Endodermal cell (in vitro differentiated cells): ENCODE measurements around the gene MPP2. TPM values are rescaled to one million over a fixed set of nuclear protein-coding genes. Genes with fewer than 3 reads are reported as not detected.
A peak's percentile ranks its signal among the peaks of the same experiment; 100 is the strongest.

Source experiments
- DNase-seq: peaks from one replicate; pipeline ENCODE4 v3.0.0-alpha.2; 2017
- H3K27ac ChIP-seq: 2 replicates; pipeline ENCODE4 v1.5.1; 2013; ENCODE audit warnings: mild to moderate bottlenecking, low read depth, low read length, moderate library complexity
- H3K27me3 ChIP-seq: 2 replicates; pipeline ENCODE4 v1.6.1; 2013; ENCODE audit warnings: mild to moderate bottlenecking, low read length, moderate library complexity; ENCODE audit not compliant: insufficient read depth, control insufficient read depth, poor library complexity, severe bottlenecking
- H3K36me3 ChIP-seq: 2 replicates; pipeline ENCODE4 v1.7.0; 2013; ENCODE audit warnings: mild to moderate bottlenecking, low read length, moderate library complexity; ENCODE audit not compliant: control insufficient read depth, insufficient read depth
- H3K4me1 ChIP-seq: one replicate; pipeline ENCODE4 v1.7.0; 2013; ENCODE audit warnings: low read length; ENCODE audit not compliant: control insufficient read depth, insufficient read depth
- H3K4me3 ChIP-seq: 2 replicates; pipeline ENCODE4 v1.5.1; 2013; ENCODE audit warnings: mild to moderate bottlenecking, low read length, moderate library complexity
- H3K9ac ChIP-seq: 2 replicates; pipeline ENCODE4 v1.6.1; 2013; ENCODE audit warnings: mild to moderate bottlenecking, low read length, moderate library complexity; ENCODE audit not compliant: poor library complexity, severe bottlenecking; ENCODE audit errors: extremely low read depth
- H3K9me3 ChIP-seq: 2 replicates; pipeline ENCODE4 v1.6.1; 2013; ENCODE audit warnings: mild to moderate bottlenecking, low read length, moderate library complexity; ENCODE audit not compliant: control insufficient read depth
- H3K27ac Mint-ChIP-seq: 2 replicates; pipeline ENCODE4 v1.8.0; 2020; ENCODE audit warnings: mixed read lengths
- H3K27me3 Mint-ChIP-seq: 2 replicates; pipeline ENCODE4 v1.8.0; 2021; ENCODE audit warnings: mild to moderate bottlenecking, mixed read lengths; ENCODE audit not compliant: insufficient read depth
- H3K36me3 Mint-ChIP-seq: 2 replicates; pipeline ENCODE4 v1.8.0; 2020; ENCODE audit warnings: low read depth, mixed read lengths
- H3K4me1 Mint-ChIP-seq: 2 replicates; pipeline ENCODE4 v1.8.0; 2020; ENCODE audit warnings: mixed read lengths
- H3K4me3 Mint-ChIP-seq: 2 replicates; pipeline ENCODE4 v1.8.0; 2020; ENCODE audit warnings: mild to moderate bottlenecking, moderate library complexity, mixed read lengths
- H3K9me3 Mint-ChIP-seq: 2 replicates; pipeline ENCODE4 v1.8.0; 2020; ENCODE audit warnings: mild to moderate bottlenecking, mixed read lengths
- WGBS, 2 experiments: methylation state at CpG; one replicate each; pipeline versions ENCODE4 v1.1.5 to v1.1.7; 2013; ENCODE audit warnings: missing lambda C conversion rate in 2 of 2, mixed read lengths in 1 of 2; ENCODE audit not compliant: insufficient coverage in 1 of 2, insufficient read length in 1 of 2; 5-methylcytosine and 5-hydroxymethylcytosine counted together
- total RNA-seq, 2 donors: library from RNA; stranded (reverse); fragmentation: NEBNext Ultra II Directional in 1 of 2; extraction: Animal tissue kit (Norgen Biotek cat#: 25700) in 1 of 2; gene quantifications; 2 replicates in 1 of 2; 3 replicates in 1 of 2; pipeline ENCODE4 v1.2.1, GENCODE V29; 2021
- TF ChIP-seq, protein P1 (sequence below): fragments of 200-600 bp; sonication (generic); conservative IDR thresholded peaks from 2 replicates; pipeline ENCODE4 v1.5.0; 2021; ENCODE audit warnings: antibody characterized with exemption, mild to moderate bottlenecking

MPP2 gene
- total RNA-seq, 2 donors from 2014 or later, result 16.2 to 18.3 TPM

GRCh38 chr17:43916385-43916784 lies 9.0 kb upstream of the MPP2 start:
- Histone ChIP-seq H3K9ac (no peak overlapping the region), H3K4me3 (no peak overlapping the region), H3K27ac (no peak overlapping the region), H3K9me3 (peaks cover 7% of the 10 kb centered on the region), H3K27me3 (peaks cover 5% of the 10 kb centered on the region), H3K4me1 (peaks cover 7% of the 10 kb centered on the region), H3K36me3 (no peaks in the 10 kb centered on the region)
- 73 to 85% methylated on average over 4 of the region's 4 CpGs for WGBS, 2 experiments
- no peak for DNase-seq
- TF ChIP-seq, protein P1, sequence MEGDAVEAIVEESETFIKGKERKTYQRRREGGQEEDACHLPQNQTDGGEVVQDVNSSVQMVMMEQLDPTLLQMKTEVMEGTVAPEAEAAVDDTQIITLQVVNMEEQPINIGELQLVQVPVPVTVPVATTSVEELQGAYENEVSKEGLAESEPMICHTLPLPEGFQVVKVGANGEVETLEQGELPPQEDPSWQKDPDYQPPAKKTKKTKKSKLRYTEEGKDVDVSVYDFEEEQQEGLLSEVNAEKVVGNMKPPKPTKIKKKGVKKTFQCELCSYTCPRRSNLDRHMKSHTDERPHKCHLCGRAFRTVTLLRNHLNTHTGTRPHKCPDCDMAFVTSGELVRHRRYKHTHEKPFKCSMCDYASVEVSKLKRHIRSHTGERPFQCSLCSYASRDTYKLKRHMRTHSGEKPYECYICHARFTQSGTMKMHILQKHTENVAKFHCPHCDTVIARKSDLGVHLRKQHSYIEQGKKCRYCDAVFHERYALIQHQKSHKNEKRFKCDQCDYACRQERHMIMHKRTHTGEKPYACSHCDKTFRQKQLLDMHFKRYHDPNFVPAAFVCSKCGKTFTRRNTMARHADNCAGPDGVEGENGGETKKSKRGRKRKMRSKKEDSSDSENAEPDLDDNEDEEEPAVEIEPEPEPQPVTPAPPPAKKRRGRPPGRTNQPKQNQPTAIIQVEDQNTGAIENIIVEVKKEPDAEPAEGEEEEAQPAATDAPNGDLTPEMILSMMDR, result peak; percentile 54
- Mint-ChIP-seq H3K27me3 (peaks cover 24% of the 10 kb centered on the region), H3K27ac (no peak overlapping the region), H3K4me3 (peak overlapping the region; percentile 46), H3K4me1 (peaks cover 19% of the 10 kb centered on the region), H3K36me3 (no peaks in the 10 kb centered on the region), H3K9me3 (no peaks in the 10 kb centered on the region)

- Mint-ChIP-seq H3K4me1 (peaks cover 19% of the 10 kb centered on the region), H3K27ac (no peak overlapping the region), H3K4me3 (no peak overlapping the region), H3K27me3 (peaks cover 24% of the 10 kb centered on the region), H3K9me3 (no peaks in the 10 kb centered on the region), H3K36me3 (no peaks in the 10 kb centered on the region)
- Histone ChIP-seq H3K27ac (no peak overlapping the region), H3K9me3 (peaks cover 7% of the 10 kb centered on the region), H3K36me3 (no peaks in the 10 kb centered on the region), H3K9ac (no peak overlapping the region), H3K27me3 (peaks cover 5% of the 10 kb centered on the region), H3K4me1 (peaks cover 7% of the 10 kb centered on the region), H3K4me3 (no peak overlapping the region)
- no peak for DNase-seq
- WGBS, 2 experiments, result 85 to 100% methylated on average over 1 to 3 of the region's 3 CpGs
- TF ChIP-seq, protein P1, result no peak
Observed at GRCh38 chr17:43915559-43915958, 8.2 kb upstream of the MPP2 start.

DNA sequence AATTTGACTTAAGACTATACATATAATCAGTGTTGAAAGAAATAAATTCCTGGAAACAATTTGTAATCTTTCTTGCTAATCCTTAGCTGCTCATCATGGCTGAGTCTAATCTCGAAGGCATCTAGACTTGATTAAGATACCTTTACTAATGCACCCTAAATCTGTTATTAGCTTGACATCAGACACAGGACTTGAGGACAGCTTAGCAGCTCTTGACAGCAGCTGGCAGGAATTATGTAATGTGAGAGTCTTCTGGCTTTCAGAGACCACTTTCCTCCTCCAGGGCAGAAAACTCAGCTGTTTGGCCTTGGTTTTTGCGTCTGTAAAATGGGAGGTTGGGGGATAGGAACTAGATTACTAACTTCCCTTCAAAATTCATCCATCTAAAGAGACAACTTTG lies 7.1 kb upstream of the MPP2 start:
- Mint-ChIP-seq H3K36me3 (no peaks in the 10 kb centered on the region), H3K4me1 (peaks cover 19% of the 10 kb centered on the region), H3K9me3 (no peaks in the 10 kb centered on the region), H3K27me3 (peaks cover 31% of the 10 kb centered on the region), H3K4me3 (no peak overlapping the region), H3K27ac (no peak overlapping the region)
- WGBS, 2 experiments, result 79 to 100% methylated on average over 1 to 2 of the region's 2 CpGs
- TF ChIP-seq, protein P1, result no peak
- Histone ChIP-seq H3K27ac (no peak overlapping the region), H3K4me3 (no peak overlapping the region), H3K4me1 (peaks cover 7% of the 10 kb centered on the region), H3K36me3 (no peaks in the 10 kb centered on the region), H3K27me3 (peaks cover 12% of the 10 kb centered on the region), H3K9me3 (peaks cover 7% of the 10 kb centered on the region), H3K9ac (no peak overlapping the region)
- DNase-seq, result no peak
